HepG2 (cell line): ENCODE measurements around the gene RPUSD4. TPM values are rescaled to one million over a fixed set of nuclear protein-coding genes. Genes with fewer than 3 reads are reported as not detected.

ENCODE experiments used
- MYPOP ChIP-seq: sonication (generic); formaldehyde crosslinking; IDR thresholded peaks from 2 replicates; pipeline ENCODE4 v1.8.1; 2023; ENCODE audit warnings: mild to moderate bottlenecking, moderate library complexity, missing genetic modification reagents
- PHB2 ChIP-seq: fragments of 450-650 bp; IDR thresholded peaks from 2 replicates; pipeline ENCODE4 v1.6.1; 2018; ENCODE audit not compliant: partially characterized antibody
- SMAD1 ChIP-seq: sonication (generic); formaldehyde crosslinking; IDR thresholded peaks from 2 replicates; pipeline ENCODE4 v1.4.0; 2020; ENCODE audit warnings: missing genetic modification reagents, low read depth, mild to moderate bottlenecking, borderline replicate concordance
- TMF1 ChIP-seq: sonication (generic); formaldehyde crosslinking; IDR thresholded peaks from 2 replicates; pipeline ENCODE4 v1.8.1; 2022; ENCODE audit warnings: low read depth, missing genetic modification reagents
- ZNF234 ChIP-seq: sonication (generic); formaldehyde crosslinking; conservative IDR thresholded peaks from 2 replicates; pipeline ENCODE4 v1.5.1; 2020; ENCODE audit warnings: mild to moderate bottlenecking, missing genetic modification reagents
- ZNF296 ChIP-seq: sonication (generic); formaldehyde crosslinking; conservative IDR thresholded peaks from 2 replicates; pipeline ENCODE4 v1.5.0; 2020; ENCODE audit warnings: mild to moderate bottlenecking, missing genetic modification reagents
- ZNF337 ChIP-seq: sonication (generic); formaldehyde crosslinking; IDR thresholded peaks from 2 replicates; pipeline ENCODE4 v1.5.1; 2020; ENCODE audit warnings: missing genetic modification reagents, low read depth, mild to moderate bottlenecking, borderline replicate concordance
- ZNF446 ChIP-seq: sonication (generic); formaldehyde crosslinking; IDR thresholded peaks from 2 replicates; pipeline ENCODE4 v1.5.0; 2020; ENCODE audit warnings: mild to moderate bottlenecking, missing genetic modification reagents
- ZNF550 ChIP-seq: sonication (generic); formaldehyde crosslinking; IDR thresholded peaks from 2 replicates; pipeline ENCODE4 v1.4.0; 2020; ENCODE audit warnings: mild to moderate bottlenecking, missing genetic modification reagents, borderline replicate concordance
- ZNF646 ChIP-seq: sonication (generic); formaldehyde crosslinking; IDR thresholded peaks from 2 replicates; pipeline ENCODE4 v1.9.0; 2021; ENCODE audit warnings: mild to moderate bottlenecking, missing genetic modification reagents
- ZNF878 ChIP-seq: sonication (generic); formaldehyde crosslinking; IDR thresholded peaks from 2 replicates; pipeline ENCODE4 v1.8.1; 2023; ENCODE audit warnings: mild to moderate bottlenecking, missing genetic modification reagents, moderate library complexity
- polyA plus RNA-seq, 8 experiments: library from polyadenylated mRNA; depleted of rRNA in 3 of 8; stranded (reverse) in 7 of 8; unstranded in 1 of 8; fragments of >200 nt; fragmentation: Illumina TruSeq in 4 of 8; extraction: Trizol in 4 of 8; gene quantifications; 2 replicates each; pipeline versions ENCODE4 v1.2.1 to v1.2.3, GENCODE V29; 2011 to 2016; ENCODE audit warnings: low read depth in 4 of 8, missing spikeins in 1 of 8, mixed read lengths in 1 of 8; ENCODE audit not compliant: insufficient read depth in 1 of 8
- total RNA-seq, 5 experiments: library from RNA; depleted of rRNA; stranded (reverse); fragments of >200 nt; fragmentation: Illumina TruSeq; extraction: Trizol; gene quantifications; 2 replicates each; pipeline ENCODE4 v1.2.3, GENCODE V29; 2016; ENCODE audit warnings: low read depth in 1 of 5

RPUSD4 gene
- total and polyA plus RNA-seq, 2 of the 13 experiments (the other 11 are each of a cell fraction or from before 2014, with no cell fraction given) = 45.0 to 52.9 TPM

GRCh38 chr11:126216526-126217305, 5.3 kb upstream of the RPUSD4 start (continued):
- TF ChIP-seq ZNF646 (CRISPR knock-in tag) (no peak), ZNF337 (CRISPR knock-in tag) (no peak), ZNF446 (CRISPR knock-in tag) (no peak), PHB2 (no peak), ZNF234 (no peak), ZNF296 (no peak), ZNF878 (CRISPR knock-in tag) (no peak), ZNF550 (CRISPR knock-in tag) (no peak), SMAD1 (CRISPR knock-in tag) (no peak), MYPOP (no peak), TMF1 (CRISPR knock-in tag) (no peak)
- TF ChIP-seq, all 625 proteins: peak for 0
